AG20443 (cell line): ENCODE measurements around the gene TMEM30B.
A peak's percentile ranks its signal among the peaks of the same experiment; 100 is the strongest.
"Not testable (repeated sequence)": the region's sequence is repeated elsewhere in the genome, so short reads cannot be mapped to it uniquely, and the experiment has no call there.

Experiments
- DNase-seq: peaks from one replicate; pipeline ENCODE4 v3.0.0; 2012; ENCODE audit warnings: low spot score, mixed read lengths

Gene TMEM30B

GRCh38 chr14:61281186-61281947 is at the start of gene TMEM30B:
TSS of gene TMEM30B (minus strand) at chr14:61281338. CDS start at chr14:61281147, 191 bp downstream.
- DNase-seq: no peak

GRCh38 chr14:61330511-61330910 is 49.4 kb upstream of the TMEM30B start:
- DNase-seq: no peak

- no peak for DNase-seq
Measured at GRCh38 chr14:61329478-61330051, 48.4 kb upstream of the TMEM30B start.

- DNase-seq: no peak
Measured at GRCh38 chr14:61328626-61329262, 47.6 kb upstream of the TMEM30B start.

- DNase-seq: no peak
Measured at GRCh38 chr14:61326847-61327246, 45.7 kb upstream of the TMEM30B start.

GRCh38 chr14:61326146-61326545 is 45.0 kb upstream of the TMEM30B start:
- no peak for DNase-seq

- DNase-seq: no peak
Measured at GRCh38 chr14:61325166-61325565, 44.0 kb upstream of the TMEM30B start.

- DNase-seq: no peak
Measured at GRCh38 chr14:61323970-61324369, 42.8 kb upstream of the TMEM30B start.

GRCh38 chr14:61322799-61323290 is 41.7 kb upstream of the TMEM30B start:
- no peak for DNase-seq

GRCh38 chr14:61322011-61322798 is 41.1 kb upstream of the TMEM30B start:
- DNase-seq: no peak

- peak; percentile 63 for DNase-seq
Measured at GRCh38 chr14:61321385-61322010, 40.4 kb upstream of the TMEM30B start, which contains the start of gene PRKCH. TSS of gene PRKCH (plus strand) at chr14:61321579. CDS start at chr14:61322102, 523 bp downstream.

GRCh38 chr14:61320806-61321384 is 39.8 kb upstream of the TMEM30B start:
- no peak for DNase-seq

- not testable (repeated sequence) for DNase-seq
Measured at GRCh38 chr14:61320170-61320569, 39.0 kb upstream of the TMEM30B start.

GRCh38 chr14:61319706-61320105 is 38.6 kb upstream of the TMEM30B start:
- DNase-seq: no peak

GRCh38 chr14:61319086-61319485 is 37.9 kb upstream of the TMEM30B start:
- DNase-seq: no peak

GRCh38 chr14:61315313-61315712 is 34.2 kb upstream of the TMEM30B start:
- no peak for DNase-seq

GRCh38 chr14:61308701-61309100 is 27.6 kb upstream of the TMEM30B start:
- DNase-seq: not testable (repeated sequence)

- no peak for DNase-seq
Measured at GRCh38 chr14:61308198-61308597, 27.1 kb upstream of the TMEM30B start.

- DNase-seq: no peak
Measured at GRCh38 chr14:61304688-61305087, 23.6 kb upstream of the TMEM30B start.

GRCh38 chr14:61300754-61301153 is 19.6 kb upstream of the TMEM30B start:
- no peak for DNase-seq

GRCh38 chr14:61300209-61300608 is 19.1 kb upstream of the TMEM30B start:
- no peak for DNase-seq
